ENCODE measurements around the gene CAMK1D.
"Not testable (repeated sequence)": the region's sequence is repeated elsewhere in the genome, so short reads cannot be mapped to it uniquely, and the experiment has no call there.

Gene CAMK1D

DNA sequence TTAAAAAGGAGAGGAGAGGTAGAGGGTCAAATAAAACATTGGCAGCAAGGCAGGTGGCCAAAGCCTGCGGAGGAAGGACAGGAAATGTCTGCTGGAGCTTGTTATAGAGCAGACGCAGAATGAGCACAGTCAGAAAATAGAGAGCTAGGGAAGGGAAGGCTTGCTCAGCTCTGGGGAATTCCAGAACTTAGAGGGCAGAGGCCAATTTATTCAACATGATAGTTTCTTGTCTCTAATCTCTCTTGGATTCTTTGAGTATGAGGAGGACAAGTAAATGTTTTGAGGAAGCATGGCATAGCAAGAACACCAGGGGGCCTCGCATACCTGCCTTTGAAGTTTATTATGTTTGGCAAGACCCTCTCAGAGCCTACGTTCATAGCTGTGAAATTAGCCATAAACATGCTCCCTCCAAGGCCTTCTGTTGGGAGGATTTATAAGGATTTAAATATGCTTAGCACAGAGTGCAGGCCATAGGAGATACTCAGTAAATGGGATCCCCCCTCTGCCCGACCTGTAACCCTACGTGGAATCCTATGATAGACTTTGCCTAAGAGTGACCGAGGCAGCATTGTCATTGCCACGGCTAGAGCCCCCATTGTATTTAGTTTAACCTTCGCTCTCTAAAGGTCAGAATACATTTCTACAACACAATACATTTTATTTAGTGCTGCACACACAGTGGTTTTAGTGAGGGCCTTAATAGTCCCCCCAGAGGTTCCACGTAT lies 358.3 kb downstream of the CAMK1D start:
- no peak for DNase-seq

DNA sequence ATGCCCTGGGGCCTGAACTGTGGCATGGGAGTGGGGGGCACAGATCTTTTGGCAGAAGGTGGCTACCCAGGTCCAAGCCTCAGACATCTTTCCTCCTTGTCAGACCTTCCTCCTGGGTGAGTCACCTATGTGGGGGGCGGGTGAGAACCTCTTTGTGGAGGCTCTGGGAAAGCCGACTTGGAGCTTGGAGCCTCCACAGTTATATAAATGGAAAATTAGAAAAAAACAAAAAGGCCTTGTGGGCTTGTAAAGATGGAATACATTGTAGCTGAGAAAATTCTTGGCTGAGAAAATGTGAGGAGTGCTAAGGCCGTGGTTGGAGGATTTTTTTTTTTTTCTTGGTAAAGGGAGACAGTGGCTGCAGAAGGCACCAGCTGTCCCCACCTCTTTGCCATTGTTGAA lies 359.7 kb downstream of the CAMK1D start:
- no peak for DNase-seq

GRCh38 chr10:12709521-12709963 lies 360.2 kb downstream of the CAMK1D start:
- DNase-seq, result no peak

DNA sequence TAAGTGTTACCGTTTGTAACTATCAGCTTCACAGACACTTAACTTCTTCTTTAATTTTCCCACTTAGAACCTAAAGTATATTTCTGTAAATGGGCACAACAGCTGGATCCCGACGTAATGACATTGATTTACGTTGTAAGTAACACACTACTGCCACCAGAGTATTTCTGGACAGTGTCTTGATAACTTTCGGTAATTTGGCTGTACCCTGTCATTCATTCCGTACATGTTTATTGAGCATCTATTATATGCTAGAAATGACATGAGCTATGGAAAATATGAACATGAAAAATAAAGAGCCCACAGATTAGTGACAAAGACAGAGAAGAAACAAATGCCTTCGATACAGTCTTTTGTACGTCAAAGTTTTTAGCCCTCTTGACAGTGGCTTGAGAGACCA lies 360.8 kb downstream of the CAMK1D start:
- DNase-seq, result no peak

GRCh38 chr10:12710594-12711349 lies 361.4 kb downstream of the CAMK1D start:
- DNase-seq, result peak in 1 of 2 experiments; percentile 46

- DNase-seq, result no peak
Observed at GRCh38 chr10:12711350-12711708, 362.0 kb downstream of the CAMK1D start.

DNA sequence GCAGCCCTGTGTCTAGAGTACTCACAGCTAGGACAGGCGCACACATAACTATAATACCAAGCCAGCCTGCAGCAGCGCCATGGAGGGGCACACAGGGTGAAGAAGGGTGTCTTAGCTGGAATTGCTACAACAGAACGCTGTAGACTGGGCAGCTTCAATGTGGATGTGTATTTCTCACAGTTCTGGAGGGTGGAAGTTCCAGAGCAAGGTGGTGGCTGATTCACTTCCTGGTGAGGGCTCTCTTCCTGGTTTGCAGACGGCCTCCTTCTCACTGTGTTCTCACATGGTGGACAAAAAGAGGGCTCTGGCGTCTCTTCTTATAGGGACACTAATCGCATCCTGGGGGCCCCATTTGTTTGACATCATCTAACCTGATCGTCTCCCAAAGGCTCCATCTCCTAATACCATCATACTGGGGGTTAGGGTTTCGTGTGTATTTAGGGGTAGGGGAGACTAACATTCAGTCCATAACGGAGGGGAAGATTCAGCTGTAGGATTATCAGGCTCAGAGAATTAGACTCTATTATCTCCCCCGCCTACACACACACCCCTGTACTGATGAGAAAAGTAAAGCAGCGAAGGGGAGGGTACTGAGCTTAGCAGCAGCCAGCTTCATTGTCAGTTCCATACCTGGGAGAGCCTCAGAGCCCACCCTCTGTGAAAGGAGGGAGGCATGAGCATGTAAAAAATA lies 363.1 kb downstream of the CAMK1D start:
- no peak for DNase-seq

DNA sequence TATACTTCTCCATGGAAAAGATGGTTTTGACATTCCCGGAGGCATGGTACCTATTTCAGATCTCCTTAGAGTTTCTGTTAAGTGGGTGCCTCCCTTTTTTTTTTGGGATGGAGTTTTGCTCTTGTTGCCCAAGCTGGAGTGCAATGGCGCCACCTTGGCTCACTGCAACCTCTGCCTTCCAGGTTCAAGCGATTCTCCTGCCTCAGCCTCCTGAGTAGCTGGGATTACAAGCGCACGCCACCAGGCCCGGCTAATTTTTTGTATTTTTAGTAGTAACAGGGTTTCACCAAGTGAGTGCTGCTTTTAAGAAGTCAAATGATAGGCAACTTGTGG lies 363.6 kb downstream of the CAMK1D start:
- DNase-seq, result not testable (repeated sequence)

DNA sequence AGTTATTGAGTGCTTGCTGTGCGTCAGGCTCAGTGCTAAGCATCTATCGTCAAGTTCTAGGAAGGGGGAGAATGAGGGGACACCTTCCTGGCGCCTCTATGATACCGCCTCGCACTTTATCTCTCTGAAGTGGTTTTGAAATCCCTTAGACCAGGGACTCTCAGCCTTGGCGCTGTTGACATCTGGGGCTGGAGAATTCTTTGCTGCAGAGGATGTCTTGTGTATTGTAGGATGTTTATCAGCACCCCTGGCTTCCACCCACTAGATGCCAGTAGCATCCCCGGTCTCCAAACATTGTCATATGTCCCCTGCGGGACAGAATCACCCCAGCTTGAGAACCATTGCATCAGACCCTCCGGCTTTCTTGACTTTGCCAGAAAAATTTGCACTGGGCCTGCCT lies 366.7 kb downstream of the CAMK1D start:
- DNase-seq, result no peak

DNA sequence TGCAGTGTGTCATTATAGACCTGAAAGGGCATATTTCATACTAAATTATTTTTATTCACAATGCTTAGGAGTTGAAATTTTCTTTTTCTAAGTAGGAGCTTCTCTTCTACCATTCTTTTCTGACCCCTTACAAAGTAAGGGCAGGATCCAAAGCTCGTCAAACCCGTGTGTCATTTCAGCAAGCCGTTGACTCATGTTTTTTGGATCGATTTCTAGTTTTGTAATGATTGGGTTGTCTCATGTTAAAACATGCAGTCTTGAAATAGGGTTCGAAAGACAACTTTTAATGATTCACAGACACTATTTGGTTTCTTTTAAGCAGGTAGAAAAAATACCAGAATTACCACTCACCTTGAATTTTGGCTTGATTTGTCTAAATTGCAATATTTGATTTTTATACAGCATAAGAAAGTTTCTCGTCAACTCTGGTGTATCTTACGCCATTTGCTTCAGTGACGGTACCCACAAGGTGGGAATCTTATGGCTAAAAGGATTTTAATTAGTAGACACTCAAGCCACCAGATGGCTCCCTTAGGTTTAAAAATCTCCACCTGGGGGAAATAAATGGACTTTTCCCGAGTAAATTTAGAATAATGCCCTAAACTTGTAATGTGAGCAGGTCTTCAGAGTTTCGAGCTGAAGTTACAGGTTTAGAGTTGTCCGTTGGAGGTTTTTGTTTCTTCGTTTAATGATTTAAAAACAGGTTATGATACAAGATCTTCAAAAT lies 368.8 kb downstream of the CAMK1D start:
- DNase-seq, result no peak

- DNase-seq, result no peak
Observed at GRCh38 chr10:12719365-12719764, 370.0 kb downstream of the CAMK1D start.

DNA sequence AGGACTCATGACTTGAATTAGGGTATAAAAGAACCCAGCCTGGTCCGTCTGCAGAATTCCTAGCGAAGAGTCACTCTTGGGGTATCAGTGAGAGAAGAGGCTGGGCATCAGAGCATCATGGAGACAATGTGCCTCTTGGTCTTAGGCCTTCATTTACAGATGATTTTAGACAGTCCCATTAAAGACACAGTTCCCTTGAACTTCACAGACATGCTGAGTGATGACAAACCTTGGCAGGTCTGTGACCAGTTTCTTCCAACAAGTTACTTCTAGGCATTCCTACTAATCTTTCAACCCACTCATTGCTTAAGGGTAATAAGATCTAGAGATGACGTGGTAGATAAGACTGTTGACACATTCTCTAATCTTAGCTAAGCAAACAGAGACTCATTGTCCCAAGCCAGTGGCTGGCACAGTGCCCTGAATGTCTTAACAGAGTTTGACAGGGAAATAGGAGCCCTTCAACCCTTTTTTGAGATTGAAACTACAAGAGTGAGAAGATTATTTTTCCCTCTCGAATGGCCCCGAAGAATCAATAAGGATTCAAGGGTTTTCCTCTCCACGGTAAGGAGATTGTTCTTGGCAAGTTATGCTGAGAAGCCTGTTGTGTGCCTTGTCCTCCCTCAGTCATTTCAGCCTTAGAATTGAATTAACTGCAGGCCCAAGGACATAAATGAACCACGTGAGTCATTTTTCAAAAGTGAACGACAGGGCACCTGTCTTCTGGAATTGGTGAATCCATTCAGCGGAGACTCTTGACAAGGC lies 371.1 kb downstream of the CAMK1D start:
- DNase-seq, result no peak

- DNase-seq, result no peak
Observed at GRCh38 chr10:12721334-12721733, 372.0 kb downstream of the CAMK1D start.

GRCh38 chr10:12723220-12723619 lies 373.9 kb downstream of the CAMK1D start:
- no peak for DNase-seq

DNA sequence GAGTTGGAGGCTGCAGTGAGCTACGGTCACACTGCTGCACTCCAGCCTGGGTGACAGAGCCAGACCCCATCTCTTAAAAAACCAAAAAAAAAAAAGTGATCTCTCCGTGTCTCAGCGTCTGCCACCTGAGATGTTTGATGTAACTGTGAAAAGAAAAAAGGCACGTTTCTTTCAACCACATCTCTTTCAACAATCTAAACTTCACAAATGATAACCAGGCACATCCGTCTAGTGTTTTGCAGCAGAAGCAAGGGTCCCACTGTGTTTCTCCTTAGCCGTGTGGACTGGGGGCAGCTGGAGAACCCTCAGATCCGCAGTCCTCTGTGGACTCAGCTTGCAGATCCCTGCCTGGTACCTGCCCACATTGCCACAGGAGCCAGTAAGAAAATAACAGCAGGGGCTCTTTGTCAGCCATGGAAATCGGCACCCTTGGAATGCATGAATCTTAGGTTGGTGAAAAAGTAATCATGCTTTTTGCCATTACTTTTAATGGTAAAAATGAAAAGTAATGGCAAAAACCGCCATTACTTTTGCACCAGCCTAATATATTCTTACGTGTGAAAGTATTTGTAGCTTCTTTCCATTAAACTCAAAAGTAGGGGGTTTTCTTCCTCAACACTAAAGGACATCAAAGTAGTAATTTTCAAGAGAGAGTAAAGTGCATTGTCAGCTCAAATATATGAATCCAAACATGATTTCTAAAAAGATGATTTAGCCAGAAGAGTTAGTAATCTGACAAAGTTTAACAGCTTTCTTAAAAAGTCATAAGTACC lies 375.6 kb downstream of the CAMK1D start:
- DNase-seq, result no peak

GRCh38 chr10:12725580-12725888 lies 376.2 kb downstream of the CAMK1D start:
- not testable (repeated sequence) for DNase-seq

DNA sequence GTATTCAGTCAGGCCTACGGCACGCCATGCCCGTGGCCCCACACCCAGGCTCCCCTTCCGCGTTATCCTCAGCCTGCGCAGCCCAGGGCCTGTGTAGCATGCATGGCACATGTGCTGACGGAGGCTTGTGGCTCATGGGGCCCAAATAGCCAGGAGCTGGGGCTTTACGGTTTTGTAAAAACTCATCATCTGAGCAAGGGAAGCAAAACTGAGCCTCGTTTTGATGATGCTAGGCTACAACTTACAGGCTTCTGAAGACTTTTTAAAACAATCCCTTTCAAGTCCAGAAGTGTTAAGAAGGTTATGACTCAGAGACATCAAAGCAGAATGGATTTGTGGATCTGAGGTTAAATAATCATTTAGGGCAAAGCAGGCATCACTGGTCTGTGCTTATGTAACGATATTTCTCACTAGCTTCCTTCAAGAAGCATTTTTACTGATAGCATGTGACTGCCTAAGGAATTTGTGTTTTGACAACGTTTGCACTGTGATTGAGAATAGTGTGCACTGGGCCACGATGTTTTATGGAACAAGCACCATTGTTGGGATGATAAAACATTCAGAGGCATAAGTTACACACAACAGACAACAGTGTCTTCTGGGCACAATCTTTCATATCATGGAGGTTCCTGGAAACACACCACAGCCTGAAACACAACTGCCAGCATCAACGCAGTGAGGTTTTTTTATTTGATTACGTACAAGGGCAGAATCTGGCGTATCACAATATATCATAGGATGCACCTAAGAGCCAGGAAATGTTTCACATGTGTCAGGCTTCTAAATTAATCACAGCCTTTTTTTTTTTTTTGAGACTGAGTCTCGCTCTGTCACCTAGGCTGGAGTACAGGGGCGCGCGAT lies 377.9 kb downstream of the CAMK1D start:
- DNase-seq, result no peak

DNA sequence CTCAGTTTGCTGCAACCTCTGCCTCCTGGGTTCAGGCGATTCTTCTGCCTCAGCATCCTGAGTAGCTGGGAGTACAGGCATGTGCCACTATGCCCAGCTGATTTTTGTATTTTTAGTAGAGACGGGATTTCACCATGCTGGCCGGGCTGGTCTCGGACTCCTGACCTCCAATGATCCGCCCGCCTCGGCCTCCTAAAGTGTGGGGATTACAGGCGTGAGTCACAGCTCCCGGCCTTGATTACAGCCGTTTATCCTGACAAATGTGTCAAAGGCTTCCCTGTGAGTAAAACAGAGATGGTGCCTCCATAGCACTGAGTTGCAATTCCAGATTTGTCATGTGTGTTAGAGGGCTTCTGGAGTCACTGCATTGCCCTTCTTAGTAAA lies 378.5 kb downstream of the CAMK1D start:
- no peak for DNase-seq

DNA sequence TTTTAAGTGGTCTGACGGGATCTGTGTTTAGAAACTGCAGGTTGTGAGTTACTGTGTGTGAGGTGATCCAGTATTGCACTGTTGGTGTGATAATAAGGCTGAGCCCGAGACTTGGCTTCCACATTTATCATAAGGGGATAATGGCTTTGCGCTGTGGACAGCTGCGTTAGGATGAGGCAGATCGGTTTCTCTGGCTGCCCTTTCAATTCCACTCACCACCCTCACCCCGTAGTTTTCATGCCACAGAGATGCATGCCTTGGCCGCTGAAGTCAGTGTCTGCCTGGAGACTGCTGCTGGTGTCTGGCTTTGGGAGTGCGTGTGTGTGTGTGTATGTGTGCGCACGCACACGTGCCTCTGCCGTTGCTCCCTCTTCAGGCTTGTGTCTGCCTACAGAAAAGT lies 379.1 kb downstream of the CAMK1D start:
- no peak for DNase-seq

DNA sequence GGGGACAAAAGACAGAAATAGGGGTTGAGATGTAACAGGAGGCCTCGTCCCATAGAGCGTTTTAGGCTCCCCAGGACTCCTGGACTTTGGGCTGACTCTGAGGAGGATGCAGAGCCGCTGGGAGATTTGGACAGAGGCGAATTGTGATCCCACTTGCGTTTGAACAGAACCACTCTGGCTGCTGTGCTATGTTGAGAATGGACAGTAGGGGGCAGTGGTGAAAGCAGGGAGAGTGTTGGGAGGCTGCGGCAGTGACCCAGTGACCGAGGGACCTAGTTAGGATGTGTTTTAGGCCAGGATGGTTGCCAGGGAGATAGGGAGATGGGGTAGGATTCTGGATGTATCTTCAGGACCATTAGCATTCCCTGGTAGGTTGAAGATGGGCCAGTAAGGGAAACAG lies 380.5 kb downstream of the CAMK1D start:
- no peak for DNase-seq

Data from NCI-H1930 (cell line).